Anterior cingulate cortex (tissue), 58 donors: ENCODE data around the gene TCOF1.
A peak's percentile ranks its signal among the peaks of the same experiment; 100 is the strongest.

Experiments used
- DNase-seq, 58 donors: peaks; one replicate each; lab custom pipeline; 2025; lab: John Stamatoyannopoulos, UW

Gene TCOF1

GRCh38 chr5:150441813-150442698 is 84.6 kb downstream of the TCOF1 start:
- peak in 30 of 58 donors; percentile 15 to 78 (median 38) for DNase-seq

DNA sequence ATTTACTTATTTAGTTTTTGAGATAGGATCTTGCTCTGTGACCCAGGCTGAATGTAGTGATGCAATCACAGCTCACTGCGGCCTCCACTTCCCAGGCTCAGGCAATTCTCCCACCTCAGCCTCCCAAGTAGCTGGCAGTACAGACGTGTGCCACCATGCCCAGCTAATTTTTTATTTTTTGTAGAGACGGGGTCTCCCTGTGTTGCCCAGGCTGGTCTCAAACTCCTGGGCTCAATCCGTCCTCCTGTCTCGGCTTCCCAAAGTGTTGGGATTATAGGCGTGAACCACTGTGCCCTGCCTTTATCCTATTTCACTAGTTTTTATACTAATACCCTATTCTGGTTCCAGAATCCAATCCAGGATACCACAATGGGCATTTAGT is 85.2 kb downstream of the TCOF1 start:
- DNase-seq, result no peak

- DNase-seq, result peak in 19 of 58 donors; percentile 31 to 79 (median 51)
Measured at GRCh38 chr5:150443242-150444075, 86.0 kb downstream of the TCOF1 start.

DNA sequence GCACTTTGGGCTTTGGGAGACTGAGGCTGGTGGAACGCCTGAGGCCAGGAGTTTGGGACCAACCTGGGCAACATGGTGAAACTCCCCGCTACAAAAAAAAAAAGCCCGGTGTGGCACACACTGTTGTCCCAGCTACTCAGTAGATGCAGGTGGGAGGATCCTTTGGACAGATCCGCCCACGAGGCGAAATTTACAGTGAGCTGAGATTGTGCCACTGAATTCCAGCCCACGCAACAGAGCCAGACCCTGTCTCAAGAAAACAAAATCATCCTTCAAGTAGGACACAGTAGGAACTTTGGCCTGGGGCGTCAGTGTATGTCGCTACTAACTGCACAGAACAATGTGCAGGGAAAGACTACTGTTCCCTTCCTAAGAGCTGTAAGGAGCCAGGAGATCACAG is 87.3 kb downstream of the TCOF1 start:
- peak in 5 of 58 donors; percentile 3 to 25 (median 7) for DNase-seq

GRCh38 chr5:150446088-150446487 is 88.6 kb downstream of the TCOF1 start:
- DNase-seq, result no peak

DNA sequence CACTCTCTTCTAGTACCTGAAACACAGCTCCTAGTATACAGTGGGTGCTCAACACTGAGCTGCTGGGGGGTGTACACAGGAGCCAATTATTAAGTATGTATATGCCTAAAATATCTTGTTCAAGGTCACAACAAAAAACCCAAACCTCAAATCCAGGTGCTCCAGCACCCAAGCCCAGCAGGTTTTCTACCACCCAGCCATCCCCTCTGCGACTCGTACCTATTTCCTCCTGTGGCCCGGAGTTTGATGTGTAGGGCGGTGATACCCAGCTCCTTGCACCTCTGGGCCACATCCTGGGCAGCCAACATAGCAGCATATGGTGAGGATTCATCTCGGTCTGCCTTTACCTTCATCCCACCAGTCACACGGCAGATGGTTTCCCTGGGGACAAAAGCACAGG is 89.1 kb downstream of the TCOF1 start:
- no peak for DNase-seq

DNA sequence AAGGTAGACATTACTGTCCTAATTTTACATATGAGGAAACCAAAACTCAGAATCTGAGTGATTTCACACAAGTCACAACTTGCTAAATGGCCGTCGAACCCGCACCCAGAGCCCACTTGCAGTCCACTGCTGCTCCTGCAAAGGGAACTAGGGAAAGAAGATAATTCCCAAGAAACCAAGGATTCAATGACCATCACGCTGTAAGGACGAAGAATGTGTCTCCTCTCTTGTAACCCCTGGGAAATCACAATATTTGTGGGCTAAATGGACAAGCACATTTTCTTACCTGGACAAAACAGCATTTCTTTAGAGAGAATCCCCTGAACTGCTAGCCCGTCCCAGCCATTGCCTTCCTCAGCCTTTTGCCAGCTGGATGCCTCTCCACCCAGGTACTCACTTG is 89.7 kb downstream of the TCOF1 start:
- DNase-seq, result no peak

- DNase-seq, result no peak
Measured at GRCh38 chr5:150448334-150448733, 90.8 kb downstream of the TCOF1 start.

GRCh38 chr5:150448952-150449516 is 91.5 kb downstream of the TCOF1 start:
- no peak for DNase-seq
